ENCODE results near the gene NTSR1. TPM values are rescaled to one million over a fixed set of nuclear protein-coding genes. Genes with fewer than 3 reads are reported as not detected.

Gene NTSR1
- total and polyA plus RNA-seq, 2 of the 13 experiments (the other 11 are each of a cell fraction or from before 2014, with no cell fraction given): 0.09 to 0.12 TPM

GRCh38 chr20:62666736-62667529, 41.7 kb upstream of the NTSR1 start (continued):
- TF ChIP-seq HOMEZ (CRISPR knock-in tag; IDR thresholded peaks at IDR 0.05; ENCODE audit: low read depth): peak; percentile 63; the same call in 1 of the 2 replicates
- no peak; the same call in 1 of the 2 replicates for TF ChIP-seq RBFOX2 (IDR thresholded peaks at IDR 0.05; ENCODE audit: low read depth, low read length)
- TF ChIP-seq HNF1A (IDR thresholded peaks at IDR 0.05; ENCODE audit: low read depth): 0 out of 2 replicates have a peak, but pooled peaks have one; percentile 66
- TF ChIP-seq HNF1A (CRISPR knock-in tag; IDR thresholded peaks at IDR 0.05; ENCODE audit: borderline replicate concordance): peak; percentile 91
- TF ChIP-seq ZNF230 (CRISPR knock-in tag; IDR thresholded peaks at IDR 0.05): peak; percentile 66; the same call in 1 of the 2 replicates
- TF ChIP-seq ATF1 (CRISPR knock-in tag; IDR thresholded peaks at IDR 0.05): peak; percentile 78; the same call in 1 of the 2 replicates
- peak; percentile 84 for TF ChIP-seq HMG20A (CRISPR knock-in tag; IDR thresholded peaks at IDR 0.05; ENCODE audit: borderline replicate concordance)
- TF ChIP-seq, protein P1, sequence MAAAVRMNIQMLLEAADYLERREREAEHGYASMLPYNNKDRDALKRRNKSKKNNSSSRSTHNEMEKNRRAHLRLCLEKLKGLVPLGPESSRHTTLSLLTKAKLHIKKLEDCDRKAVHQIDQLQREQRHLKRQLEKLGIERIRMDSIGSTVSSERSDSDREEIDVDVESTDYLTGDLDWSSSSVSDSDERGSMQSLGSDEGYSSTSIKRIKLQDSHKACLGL (CRISPR knock-in tag; IDR thresholded peaks at IDR 0.05): no peak; the same call in 1 of the 2 replicates
- TF ChIP-seq, protein P2, sequence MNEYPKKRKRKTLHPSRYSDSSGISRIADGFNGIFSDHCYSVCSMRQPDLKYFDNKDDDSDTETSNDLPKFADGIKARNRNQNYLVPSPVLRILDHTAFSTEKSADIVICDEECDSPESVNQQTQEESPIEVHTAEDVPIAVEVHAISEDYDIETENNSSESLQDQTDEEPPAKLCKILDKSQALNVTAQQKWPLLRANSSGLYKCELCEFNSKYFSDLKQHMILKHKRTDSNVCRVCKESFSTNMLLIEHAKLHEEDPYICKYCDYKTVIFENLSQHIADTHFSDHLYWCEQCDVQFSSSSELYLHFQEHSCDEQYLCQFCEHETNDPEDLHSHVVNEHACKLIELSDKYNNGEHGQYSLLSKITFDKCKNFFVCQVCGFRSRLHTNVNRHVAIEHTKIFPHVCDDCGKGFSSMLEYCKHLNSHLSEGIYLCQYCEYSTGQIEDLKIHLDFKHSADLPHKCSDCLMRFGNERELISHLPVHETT (CRISPR knock-in tag; conservative IDR thresholded peaks at IDR 0.05): no peak; the same call in none of the 2 replicates
- TF ChIP-seq SMYD3 (CRISPR knock-in tag; IDR thresholded peaks at IDR 0.05): peak; percentile 96
- TF ChIP-seq GABPB1 (CRISPR knock-in tag; IDR thresholded peaks at IDR 0.05): peak; percentile 51
- TF ChIP-seq TP53 (CRISPR knock-in tag; conservative IDR thresholded peaks at IDR 0.05): peak; percentile 89
- TF ChIP-seq GTF2F1 (IDR thresholded peaks at IDR 0.05; ENCODE audit: low read length): no peak
- TF ChIP-seq, protein P3, sequence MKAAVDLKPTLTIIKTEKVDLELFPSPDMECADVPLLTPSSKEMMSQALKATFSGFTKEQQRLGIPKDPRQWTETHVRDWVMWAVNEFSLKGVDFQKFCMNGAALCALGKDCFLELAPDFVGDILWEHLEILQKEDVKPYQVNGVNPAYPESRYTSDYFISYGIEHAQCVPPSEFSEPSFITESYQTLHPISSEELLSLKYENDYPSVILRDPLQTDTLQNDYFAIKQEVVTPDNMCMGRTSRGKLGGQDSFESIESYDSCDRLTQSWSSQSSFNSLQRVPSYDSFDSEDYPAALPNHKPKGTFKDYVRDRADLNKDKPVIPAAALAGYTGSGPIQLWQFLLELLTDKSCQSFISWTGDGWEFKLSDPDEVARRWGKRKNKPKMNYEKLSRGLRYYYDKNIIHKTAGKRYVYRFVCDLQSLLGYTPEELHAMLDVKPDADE (CRISPR knock-in tag; IDR thresholded peaks at IDR 0.05): no peak
- TF ChIP-seq SPEN (CRISPR knock-in tag; IDR thresholded peaks at IDR 0.05; ENCODE audit: low read depth): no peak; the same call in 1 of the 2 replicates
- peak; percentile 58; the same call in 1 of the 2 replicates for TF ChIP-seq TCF7 (IDR thresholded peaks at IDR 0.05; ENCODE audit: low read depth)
- TF ChIP-seq NKX3-1 (CRISPR knock-in tag; IDR thresholded peaks at IDR 0.05): peak; percentile 65; the same call in 1 of the 2 replicates
- peak; percentile 94 for TF ChIP-seq RARA (CRISPR knock-in tag; IDR thresholded peaks at IDR 0.05)
- peak; percentile 85; the same call in 1 of the 2 replicates for TF ChIP-seq ZNF775 (CRISPR knock-in tag; IDR thresholded peaks at IDR 0.05; ENCODE audit: borderline replicate concordance)
- peak; percentile 5; the same call in 1 of the 2 replicates for TF ChIP-seq ZBTB38 (CRISPR knock-in tag; IDR thresholded peaks at IDR 0.05)
